ENCODE results near the gene REXO5.

REXO5 gene

DNA sequence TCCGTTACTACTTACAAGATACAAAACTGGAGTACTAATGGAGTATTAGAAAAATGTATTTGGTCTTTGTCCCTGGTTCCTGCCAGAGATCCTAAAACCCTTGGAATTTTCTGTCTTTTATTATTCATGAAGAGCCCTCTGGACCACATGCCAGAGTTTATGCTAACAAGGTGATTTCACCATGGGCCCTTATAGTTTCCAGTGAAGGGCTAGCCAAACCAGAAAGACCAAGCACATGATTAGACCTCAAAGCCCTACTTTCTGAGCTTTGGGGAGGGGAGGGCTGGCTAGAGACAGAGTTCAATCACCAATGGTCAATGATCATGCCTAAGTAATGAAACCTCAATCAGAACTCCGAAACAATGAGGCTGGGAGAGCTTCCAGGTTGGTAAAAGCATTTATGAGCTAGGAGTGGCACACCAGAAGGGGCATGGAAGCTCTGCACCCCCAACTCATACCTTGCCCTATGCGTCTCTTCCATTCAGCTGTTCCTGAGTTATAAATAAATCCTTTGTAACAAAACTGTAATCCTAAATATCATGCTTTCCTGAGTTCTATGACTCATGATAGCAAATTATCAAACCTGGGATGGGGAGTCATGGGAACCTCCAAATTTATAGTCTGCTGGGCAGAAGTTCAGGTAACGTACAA, 83.4 kb downstream of the REXO5 start:
- Histone ChIP-seq H3K79me2 (ENCODE audit: insufficient read depth, low read length) (no peaks in the 10 kb centered on the region), H3K27ac (ENCODE audit: low read depth, low read length, poor library complexity, severe bottlenecking) (no peak overlapping the region), H4K20me1 (ENCODE audit: insufficient read depth, low read length) (no peaks in the 10 kb centered on the region), H3F3A (ENCODE audit: insufficient read depth, low read length) (no peaks in the 10 kb centered on the region), H3K27me3 (ENCODE audit: insufficient read depth, low read length) (no peaks in the 10 kb centered on the region), H3K9ac (ENCODE audit: low read length) (no peak overlapping the region), H3K9me2 (ENCODE audit: low read depth, low read length) (no peaks in the 10 kb centered on the region), H3K4me1 (ENCODE audit: insufficient read depth, low read length, severe bottlenecking) (no peaks in the 10 kb centered on the region), H3K9me3 (ENCODE audit: low read length) (no peaks in the 10 kb centered on the region), H3K36me3 (ENCODE audit: insufficient read depth, low read length) (peaks cover 6% of the 10 kb centered on the region; the same call in 1 of the 2 replicates), H2AFZ (ENCODE audit: low read length) (no peak overlapping the region), H3K4me2 (ENCODE audit: low read length) (no peak overlapping the region), H3K4me3 (ENCODE audit: low read depth, low read length, poor library complexity, severe bottlenecking) (no peak overlapping the region)
- TF ChIP-seq CTCF (IDR thresholded peaks at IDR 0.05; ENCODE audit: low read length) (no peak), EZH2 (IDR thresholded peaks at IDR 0.05; ENCODE audit: borderline replicate concordance, low read length) (no peak)

- no peak for TF ChIP-seq EZH2 (IDR thresholded peaks at IDR 0.05; ENCODE audit: borderline replicate concordance, low read length)
- Histone ChIP-seq H3K4me2 (ENCODE audit: low read length) (no peak overlapping the region), H3K9ac (ENCODE audit: low read length) (no peak overlapping the region), H3K9me2 (ENCODE audit: low read depth, low read length) (no peaks in the 10 kb centered on the region), H4K20me1 (ENCODE audit: insufficient read depth, low read length) (no peaks in the 10 kb centered on the region), H3K4me1 (ENCODE audit: insufficient read depth, low read length, severe bottlenecking) (peaks cover 7% of the 10 kb centered on the region), H3F3A (ENCODE audit: insufficient read depth, low read length) (0 out of 2 replicates have a peak, but pooled peaks cover 6% of the 10 kb centered on the region), H3K9me3 (ENCODE audit: low read length) (no peaks in the 10 kb centered on the region; the same call in 1 of the 2 replicates), H3K27me3 (ENCODE audit: insufficient read depth, low read length) (no peaks in the 10 kb centered on the region), H2AFZ (ENCODE audit: low read length) (no peak overlapping the region), H3K4me3 (ENCODE audit: low read depth, low read length, poor library complexity, severe bottlenecking) (no peak overlapping the region), H3K36me3 (ENCODE audit: insufficient read depth, low read length) (peaks cover 19% of the 10 kb centered on the region), H3K79me2 (ENCODE audit: insufficient read depth, low read length) (no peaks in the 10 kb centered on the region), H3K27ac (ENCODE audit: low read depth, low read length, poor library complexity, severe bottlenecking) (no peak overlapping the region)
Measured at GRCh38 chr16:20894388-20894787, 88.1 kb downstream of the REXO5 start.

DNA sequence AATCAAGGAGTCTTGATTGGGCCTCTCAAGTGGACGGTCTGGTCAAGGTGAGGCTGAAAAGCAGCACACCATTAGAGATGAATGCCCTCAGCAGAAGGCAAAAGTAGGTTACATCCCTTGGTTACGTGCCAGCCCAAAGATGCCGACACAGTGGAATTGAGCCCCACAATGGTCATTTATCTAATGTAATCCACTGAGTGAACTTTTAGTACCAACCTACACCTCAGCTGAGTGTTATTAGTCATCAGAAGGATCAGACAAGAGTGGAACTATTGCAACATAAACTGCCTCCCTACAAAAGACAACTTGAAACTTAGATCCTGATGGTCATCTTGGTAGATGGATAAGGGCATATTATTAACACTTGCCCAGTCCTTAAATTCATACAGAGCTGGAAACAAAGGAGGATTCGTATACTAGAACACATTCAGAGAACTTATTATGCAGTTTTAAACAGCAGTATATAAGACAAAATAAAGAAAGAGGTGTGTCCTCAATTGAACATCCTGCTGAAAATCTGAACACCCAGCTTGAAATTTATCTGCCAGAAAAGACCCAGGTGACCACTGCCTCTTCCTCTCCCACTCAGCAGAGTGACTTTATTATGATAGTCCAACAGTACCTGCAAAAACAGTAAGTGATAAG, 91.0 kb downstream of the REXO5 start:
- H3F3A ChIP-seq (ENCODE audit: insufficient read depth, low read length): 0 out of 2 replicates have a peak, but pooled peaks cover 6% of the 10 kb centered on the region
- peaks cover 16% of the 10 kb centered on the region for H3K36me3 ChIP-seq (ENCODE audit: insufficient read depth, low read length)
- no peak overlapping the region for H3K4me3 ChIP-seq (ENCODE audit: low read depth, low read length, poor library complexity, severe bottlenecking)
- no peaks in the 10 kb centered on the region for H4K20me1 ChIP-seq (ENCODE audit: insufficient read depth, low read length)
- H2AFZ ChIP-seq (ENCODE audit: low read length): no peak overlapping the region
- no peak for TF ChIP-seq CTCF (IDR thresholded peaks at IDR 0.05; ENCODE audit: low read length)
- no peak for TF ChIP-seq EZH2 (IDR thresholded peaks at IDR 0.05; ENCODE audit: borderline replicate concordance, low read length)
- no peaks in the 10 kb centered on the region for H3K79me2 ChIP-seq (ENCODE audit: insufficient read depth, low read length)
- no peaks in the 10 kb centered on the region for H3K27me3 ChIP-seq (ENCODE audit: insufficient read depth, low read length)
- H3K9me2 ChIP-seq (ENCODE audit: low read depth, low read length): no peaks in the 10 kb centered on the region
- no peaks in the 10 kb centered on the region; the same call in 1 of the 2 replicates for H3K9me3 ChIP-seq (ENCODE audit: low read length)
- no peak overlapping the region for H3K27ac ChIP-seq (ENCODE audit: low read depth, low read length, poor library complexity, severe bottlenecking)
- H3K4me2 ChIP-seq (ENCODE audit: low read length): no peak overlapping the region
- peaks cover 23% of the 10 kb centered on the region for H3K4me1 ChIP-seq (ENCODE audit: insufficient read depth, low read length, severe bottlenecking)
- H3K9ac ChIP-seq (ENCODE audit: low read length): no peak overlapping the region
